HG02798 (cell line): Measurements from ENCODE around the gene BABAM1.

Experiments used
- ATAC-seq: cut with Tn5 transposase; IDR thresholded peaks from one replicate; pipeline ENCODE4 v1.9.1; 2021; ENCODE audit warnings: mild to moderate bottlenecking; ENCODE audit not compliant: unreplicated experiment, poor library complexity

The BABAM1 gene

GRCh38 chr19:17243211-17243829 lies 23.9 kb upstream of the BABAM1 start:
- no peak for ATAC-seq

- ATAC-seq = no peak
These were observed 23.2 kb upstream of the BABAM1 start for GRCh38 chr19:17243830-17244617.

GRCh38 chr19:17244618-17245534 lies 22.4 kb upstream of the BABAM1 start:
- ATAC-seq = peak; percentile 8

GRCh38 chr19:17245535-17245984 lies 21.7 kb upstream of the BABAM1 start, which contains the start of gene NR2F6:
TSS of gene NR2F6 (minus strand) at chr19:17245919. CDS start at chr19:17245220, 699 bp downstream.
- ATAC-seq = peak; percentile 5

- no peak for ATAC-seq
These were observed 20.4 kb upstream of the BABAM1 start for GRCh38 chr19:17246681-17247425.

- ATAC-seq = no peak
These were observed 19.0 kb upstream of the BABAM1 start for GRCh38 chr19:17248011-17248776.

- no peak for ATAC-seq
These were observed 17.2 kb upstream of the BABAM1 start for GRCh38 chr19:17249887-17250548.

GRCh38 chr19:17254636-17255035 lies 12.6 kb upstream of the BABAM1 start:
- no peak for ATAC-seq

GRCh38 chr19:17255150-17255621 lies 12.1 kb upstream of the BABAM1 start:
- ATAC-seq = no peak

GRCh38 chr19:17256130-17256529 lies 11.1 kb upstream of the BABAM1 start:
- ATAC-seq = no peak

GRCh38 chr19:17259118-17259780 lies 8.0 kb upstream of the BABAM1 start:
- ATAC-seq = no peak

- ATAC-seq = no peak
These were observed 7.3 kb upstream of the BABAM1 start for GRCh38 chr19:17259934-17260333.

GRCh38 chr19:17260842-17261325 lies 6.4 kb upstream of the BABAM1 start:
- peak; percentile 85 for ATAC-seq

- no peak for ATAC-seq
These were observed 4.7 kb upstream of the BABAM1 start for GRCh38 chr19:17262557-17262956.

- ATAC-seq = no peak
These were observed 3.3 kb upstream of the BABAM1 start for GRCh38 chr19:17263712-17264640.

- no peak for ATAC-seq
These were observed 2.6 kb upstream of the BABAM1 start, which contains the start of gene USHBP1 for GRCh38 chr19:17264641-17264979. TSS of gene USHBP1 (minus strand) at chr19:17264745. CDS start at chr19:17264299, 446 bp downstream.

- ATAC-seq = no peak
These were observed 1.2 kb upstream of the BABAM1 start for GRCh38 chr19:17266026-17266425.
